NCI-H69 (cell line): ENCODE results near the gene LRP10.
"Not testable (repeated sequence)": the region's sequence is repeated elsewhere in the genome, so short reads cannot be mapped to it uniquely, and the experiment has no call there.

Experiments used
- DNase-seq: peaks from one replicate; lab custom pipeline; 2025; lab: John Stamatoyannopoulos, UW

The LRP10 gene

GRCh38 chr14:22843123-22843925 lies 28.2 kb upstream of the LRP10 start:
- no peak for DNase-seq

DNA sequence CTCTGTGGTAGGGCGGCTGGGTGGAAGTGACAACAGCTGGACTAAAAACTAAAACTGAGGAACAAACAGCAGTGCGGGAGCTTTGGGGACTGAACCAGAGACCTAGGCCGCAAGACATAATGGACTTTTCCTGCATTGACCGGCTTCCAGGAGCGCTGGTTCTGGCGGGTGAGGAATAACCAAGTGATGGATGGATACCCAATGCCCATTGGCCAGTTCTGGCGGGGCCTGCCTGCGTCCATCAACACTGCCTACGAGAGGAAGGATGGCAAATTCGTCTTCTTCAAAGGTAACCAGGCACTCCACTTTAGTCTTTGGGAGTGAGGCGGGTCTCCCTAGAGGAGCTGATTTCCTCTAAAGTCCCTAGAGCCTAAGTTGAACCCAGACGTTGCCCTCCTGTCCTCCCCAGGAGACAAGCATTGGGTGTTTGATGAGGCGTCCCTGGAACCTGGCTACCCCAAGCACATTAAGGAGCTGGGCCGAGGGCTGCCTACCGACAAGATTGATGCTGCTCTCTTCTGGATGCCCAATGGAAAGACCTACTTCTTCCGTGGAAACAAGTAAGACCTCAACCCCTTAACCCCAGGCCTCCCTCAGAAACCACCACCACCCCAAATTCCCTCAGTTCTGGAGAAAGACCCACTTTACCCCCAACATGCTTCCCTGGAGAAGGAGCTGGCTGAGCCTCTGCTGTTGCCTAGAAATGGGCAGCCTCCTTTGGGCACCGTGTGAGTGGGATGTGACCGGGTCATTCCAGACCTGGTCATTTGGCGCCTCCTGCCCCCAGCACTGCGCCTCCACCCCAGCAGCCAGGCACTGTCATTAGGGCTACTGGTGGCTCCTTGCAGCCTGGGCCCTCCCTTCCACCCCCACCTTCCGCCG lies 27.1 kb upstream of the LRP10 start:
- no peak for DNase-seq

DNA sequence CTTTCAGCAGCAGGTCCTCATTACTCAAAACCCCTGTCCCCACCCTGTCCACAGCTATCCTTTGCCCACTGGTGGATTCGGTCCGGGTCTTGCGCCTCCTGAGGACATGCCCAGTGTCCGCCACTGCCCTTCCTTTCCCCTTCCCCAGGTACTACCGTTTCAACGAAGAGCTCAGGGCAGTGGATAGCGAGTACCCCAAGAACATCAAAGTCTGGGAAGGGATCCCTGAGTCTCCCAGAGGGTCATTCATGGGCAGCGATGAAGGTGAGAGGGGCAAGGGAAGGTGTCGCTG lies 26.5 kb upstream of the LRP10 start:
- DNase-seq, result no peak

DNA sequence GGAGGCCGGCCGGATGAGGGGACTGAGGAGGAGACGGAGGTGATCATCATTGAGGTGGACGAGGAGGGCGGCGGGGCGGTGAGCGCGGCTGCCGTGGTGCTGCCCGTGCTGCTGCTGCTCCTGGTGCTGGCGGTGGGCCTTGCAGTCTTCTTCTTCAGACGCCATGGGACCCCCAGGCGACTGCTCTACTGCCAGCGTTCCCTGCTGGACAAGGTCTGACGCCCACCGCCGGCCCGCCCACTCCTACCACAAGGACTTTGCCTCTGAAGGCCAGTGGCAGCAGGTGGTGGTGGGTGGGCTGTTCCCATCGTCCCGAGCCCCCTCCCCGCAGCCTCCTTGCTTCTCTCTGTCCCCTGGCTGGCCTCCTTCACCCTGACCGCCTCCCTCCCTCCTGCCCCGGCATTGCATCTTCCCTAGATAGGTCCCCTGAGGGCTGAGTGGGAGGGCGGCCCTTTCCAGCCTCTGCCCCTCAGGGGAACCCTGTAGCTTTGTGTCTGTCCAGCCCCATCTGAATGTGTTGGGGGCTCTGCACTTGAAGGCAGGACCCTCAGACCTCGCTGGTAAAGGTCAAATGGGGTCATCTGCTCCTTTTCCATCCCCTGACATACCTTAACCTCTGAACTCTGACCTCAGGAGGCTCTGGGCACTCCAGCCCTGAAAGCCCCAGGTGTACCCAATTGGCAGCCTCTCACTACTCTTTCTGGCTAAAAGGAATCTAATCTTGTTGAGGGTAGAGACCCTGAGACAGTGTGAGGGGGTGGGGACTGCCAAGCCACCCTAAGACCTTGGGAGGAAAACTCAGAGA lies 25.5 kb upstream of the LRP10 start:
- no peak for DNase-seq

GRCh38 chr14:22846811-22847307 lies 24.7 kb upstream of the LRP10 start:
- no peak for DNase-seq

DNA sequence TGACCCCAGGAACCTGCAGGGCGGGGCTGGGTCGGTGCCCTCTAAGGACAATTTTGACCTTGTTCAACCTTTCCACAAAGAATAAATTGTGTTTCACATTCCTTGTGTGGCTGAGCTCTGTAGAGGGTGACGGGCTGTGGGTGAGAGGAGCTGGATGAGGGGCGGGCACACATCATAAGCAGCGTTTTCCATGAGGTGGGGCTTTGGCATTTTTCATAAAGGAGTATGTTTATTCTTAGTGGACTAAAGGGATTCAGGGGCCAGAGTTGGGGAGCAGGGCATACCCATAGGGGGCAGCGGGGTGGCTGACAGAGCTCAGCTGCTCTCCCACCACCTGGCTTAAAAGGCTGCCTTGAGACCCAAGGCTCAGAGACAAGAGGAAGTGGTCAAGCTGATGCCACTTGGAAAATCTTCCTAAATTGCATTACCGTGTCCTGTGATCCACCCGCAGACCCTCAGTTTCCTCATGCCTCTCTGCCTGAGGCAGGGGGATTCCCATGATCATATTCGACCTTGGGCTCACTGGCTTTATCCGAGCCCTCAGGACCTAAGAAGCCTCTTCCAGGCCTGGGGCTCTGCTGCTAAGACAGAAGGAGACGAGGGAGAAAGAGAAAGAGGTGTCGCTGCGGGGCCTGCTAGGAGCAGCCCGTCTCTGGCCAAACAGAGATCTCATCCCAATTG lies 23.7 kb upstream of the LRP10 start:
- DNase-seq, result no peak

GRCh38 chr14:22848351-22849164 lies 23.0 kb upstream of the LRP10 start:
- peak; percentile 62 for DNase-seq

GRCh38 chr14:22849212-22849819 lies 22.2 kb upstream of the LRP10 start:
- peak; percentile 40 for DNase-seq

GRCh38 chr14:22850944-22851764 lies 20.4 kb upstream of the LRP10 start:
- no peak for DNase-seq

DNA sequence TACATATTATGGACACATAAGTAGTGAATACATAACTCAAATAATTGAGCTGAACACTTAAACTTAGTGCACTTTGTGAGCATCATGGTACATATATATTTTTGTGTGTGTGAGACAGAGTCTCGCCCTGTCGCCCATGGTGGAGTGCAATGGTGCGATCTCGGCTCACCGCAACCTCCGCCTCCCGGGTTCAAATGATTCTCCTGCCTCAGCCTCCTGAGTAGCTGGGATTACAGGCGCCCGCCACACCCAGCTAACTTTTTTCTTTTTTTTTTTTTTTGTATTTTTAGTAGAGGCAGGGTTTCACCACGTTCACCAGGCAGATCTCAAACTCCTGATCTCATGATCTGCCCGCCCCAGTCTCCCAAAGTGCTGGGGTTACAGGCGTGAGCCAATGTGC lies 19.4 kb upstream of the LRP10 start:
- not testable (repeated sequence) for DNase-seq

GRCh38 chr14:22852599-22852939 lies 19.0 kb upstream of the LRP10 start:
- DNase-seq, result no peak

- peak; percentile 84 for DNase-seq
Measured at GRCh38 chr14:22852940-22853767, 18.4 kb upstream of the LRP10 start.

DNA sequence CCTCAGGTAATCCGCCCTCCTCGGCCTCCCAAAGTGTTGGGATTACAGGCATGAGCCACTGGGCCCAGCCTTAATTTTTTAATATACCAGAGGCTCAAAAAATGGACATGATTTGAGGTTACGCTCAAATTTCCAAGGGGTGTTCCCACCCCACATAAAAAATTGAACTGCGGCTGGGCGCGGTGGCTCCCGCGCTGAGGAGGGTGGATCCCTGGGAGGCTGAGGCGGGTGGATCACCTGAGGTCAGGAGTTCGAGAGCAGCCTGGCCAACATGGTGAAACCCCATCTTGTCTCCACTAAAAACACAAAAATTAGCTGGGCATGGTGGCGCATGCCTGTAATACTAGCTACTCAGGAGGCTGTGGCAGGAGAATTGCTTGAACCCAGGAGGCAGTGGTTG lies 17.2 kb upstream of the LRP10 start:
- not testable (repeated sequence) for DNase-seq

DNA sequence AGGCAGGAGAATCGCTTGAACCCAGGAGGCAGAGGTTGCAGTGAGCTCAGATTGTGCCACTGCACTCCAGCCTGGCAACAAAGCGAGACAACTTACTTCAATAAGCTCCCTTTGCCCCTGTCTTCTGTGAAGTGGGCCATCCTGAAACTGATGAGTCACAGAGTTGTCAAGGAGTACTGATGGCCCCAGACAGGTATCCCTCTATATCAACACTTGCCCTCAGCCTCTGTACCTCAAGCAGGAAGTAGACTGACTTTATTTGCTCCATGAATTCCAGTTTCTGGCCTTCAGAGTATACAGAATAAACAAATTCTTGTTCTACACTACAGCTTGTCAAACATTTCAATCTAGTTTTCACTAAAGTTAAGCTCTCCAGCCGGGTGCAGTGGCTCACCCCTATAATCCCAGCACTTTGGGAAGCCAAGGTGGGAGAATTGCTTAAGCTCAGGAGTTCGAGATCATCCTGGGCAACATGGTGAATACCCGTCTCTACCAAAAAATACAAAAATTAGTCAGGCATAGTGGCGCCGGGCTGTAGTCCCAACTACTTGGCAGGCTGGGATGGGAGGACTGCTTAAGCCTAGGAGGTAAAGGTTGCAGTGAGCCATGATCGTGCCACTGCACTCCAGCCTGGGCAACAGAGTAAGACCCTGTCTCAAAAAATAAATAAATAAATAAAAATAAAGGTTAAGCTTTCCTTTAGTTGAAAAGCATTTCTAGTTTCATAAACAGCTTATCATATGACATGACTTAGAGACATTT lies 16.4 kb upstream of the LRP10 start:
- no peak for DNase-seq

- DNase-seq, result no peak
Measured at GRCh38 chr14:22856428-22856827, 15.1 kb upstream of the LRP10 start.

GRCh38 chr14:22860377-22860776 lies 11.2 kb upstream of the LRP10 start:
- DNase-seq, result not testable (repeated sequence)

GRCh38 chr14:22861651-22862050 lies 9.9 kb upstream of the LRP10 start:
- DNase-seq, result no peak

DNA sequence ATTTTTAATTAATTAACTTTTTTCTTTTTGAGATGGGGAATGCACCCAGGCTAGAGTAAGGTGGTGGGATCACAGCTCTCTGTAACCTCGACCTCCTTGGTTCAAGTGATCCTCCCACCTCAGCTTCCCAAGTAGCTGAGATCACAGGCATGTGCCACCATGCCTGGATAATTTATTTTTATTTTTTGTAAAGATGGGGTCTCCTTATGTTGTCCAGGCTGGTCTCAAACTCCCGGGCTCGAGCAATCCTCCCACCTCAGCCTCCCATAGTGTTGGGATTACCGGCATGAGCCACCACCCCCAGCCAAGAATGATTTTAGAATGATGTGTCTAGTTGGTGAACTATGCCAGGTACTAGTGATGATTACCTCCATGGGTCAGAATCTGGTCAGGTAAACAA lies 6.6 kb upstream of the LRP10 start:
- no peak for DNase-seq
